ENCODE data around the gene GFPT2.

GFPT2 gene

GRCh38 chr5:180353048-180353979 is at the start of gene GFPT2:
Gene GFPT2 (minus strand): TSS chr5:180353336. CDS start chr5:180353217, 119 bp downstream.
- peak; percentile 87 for DNase-seq
- Mint-ChIP-seq H3K9me3 (no peaks in the 10 kb centered on the region), H3K27ac (no peak within 1 kb of the TSS), H3K27me3 (peaks cover 64% of the 10 kb centered on the region), H3K36me3 (ENCODE audit: low read depth) (no peaks in the 10 kb centered on the region), H3K4me3 (peak within 1 kb of the TSS; percentile 71), H3K4me1 (ENCODE audit: low read depth) (peaks cover 9% of the 10 kb centered on the region)

- no peak overlapping the region for H3K27ac Mint-ChIP-seq
- no peak overlapping the region for H3K4me3 Mint-ChIP-seq
- H3K4me1 Mint-ChIP-seq (ENCODE audit: low read depth), result no peaks in the 10 kb centered on the region
- no peaks in the 10 kb centered on the region for H3K9me3 Mint-ChIP-seq
- peaks cover 25% of the 10 kb centered on the region for H3K27me3 Mint-ChIP-seq
- no peak for DNase-seq
- no peaks in the 10 kb centered on the region for H3K36me3 Mint-ChIP-seq (ENCODE audit: low read depth)
Measured at GRCh38 chr5:180402716-180403115, 49.6 kb upstream of the GFPT2 start.

- H3K36me3 Mint-ChIP-seq (ENCODE audit: low read depth), result no peaks in the 10 kb centered on the region
- no peak overlapping the region for H3K4me3 Mint-ChIP-seq
- H3K9me3 Mint-ChIP-seq, result no peaks in the 10 kb centered on the region
- H3K27ac Mint-ChIP-seq, result no peak overlapping the region
- DNase-seq, result no peak
- peaks cover 24% of the 10 kb centered on the region for H3K27me3 Mint-ChIP-seq
- H3K4me1 Mint-ChIP-seq (ENCODE audit: low read depth), result no peaks in the 10 kb centered on the region
Measured at GRCh38 chr5:180401229-180401907, 48.2 kb upstream of the GFPT2 start.

- Mint-ChIP-seq H3K27ac (no peak overlapping the region), H3K4me1 (ENCODE audit: low read depth) (no peaks in the 10 kb centered on the region), H3K4me3 (no peak overlapping the region), H3K9me3 (no peaks in the 10 kb centered on the region), H3K36me3 (ENCODE audit: low read depth) (no peaks in the 10 kb centered on the region), H3K27me3 (peaks cover 26% of the 10 kb centered on the region)
- DNase-seq, result no peak
Measured at GRCh38 chr5:180400416-180400815, 47.3 kb upstream of the GFPT2 start.

- H3K4me1 Mint-ChIP-seq (ENCODE audit: low read depth), result no peaks in the 10 kb centered on the region
- H3K27ac Mint-ChIP-seq, result no peak overlapping the region
- no peaks in the 10 kb centered on the region for H3K36me3 Mint-ChIP-seq (ENCODE audit: low read depth)
- H3K4me3 Mint-ChIP-seq, result no peak overlapping the region
- peaks cover 27% of the 10 kb centered on the region for H3K27me3 Mint-ChIP-seq
- no peaks in the 10 kb centered on the region for H3K9me3 Mint-ChIP-seq
- DNase-seq, result no peak
Measured at GRCh38 chr5:180399401-180400215, 46.5 kb upstream of the GFPT2 start.

- no peak for DNase-seq
- Mint-ChIP-seq H3K4me3 (no peak overlapping the region), H3K27me3 (peaks cover 18% of the 10 kb centered on the region), H3K36me3 (ENCODE audit: low read depth) (no peaks in the 10 kb centered on the region), H3K4me1 (ENCODE audit: low read depth) (no peaks in the 10 kb centered on the region), H3K27ac (no peak overlapping the region), H3K9me3 (no peaks in the 10 kb centered on the region)
Measured at GRCh38 chr5:180396926-180397325, 43.8 kb upstream of the GFPT2 start.

- Mint-ChIP-seq H3K27me3 (peaks cover 8% of the 10 kb centered on the region), H3K36me3 (ENCODE audit: low read depth) (no peaks in the 10 kb centered on the region), H3K4me3 (no peak overlapping the region), H3K4me1 (ENCODE audit: low read depth) (no peaks in the 10 kb centered on the region), H3K9me3 (no peaks in the 10 kb centered on the region), H3K27ac (no peak overlapping the region)
- no peak for DNase-seq
Measured at GRCh38 chr5:180395540-180396274, 42.6 kb upstream of the GFPT2 start.

- no peak for DNase-seq
- Mint-ChIP-seq H3K36me3 (ENCODE audit: low read depth) (no peaks in the 10 kb centered on the region), H3K27ac (no peak overlapping the region), H3K4me3 (no peak overlapping the region), H3K9me3 (no peaks in the 10 kb centered on the region), H3K27me3 (peaks cover 7% of the 10 kb centered on the region), H3K4me1 (ENCODE audit: low read depth) (no peaks in the 10 kb centered on the region)
Measured at GRCh38 chr5:180394031-180394636, 41.0 kb upstream of the GFPT2 start.

- Mint-ChIP-seq H3K9me3 (no peaks in the 10 kb centered on the region), H3K36me3 (ENCODE audit: low read depth) (no peaks in the 10 kb centered on the region)
Measured at GRCh38 chr5:180391276-180391675, 38.1 kb upstream of the GFPT2 start.

GRCh38 chr5:180390441-180391190 is 37.5 kb upstream of the GFPT2 start:
- Mint-ChIP-seq H3K4me3 (no peak overlapping the region), H3K27ac (no peak overlapping the region), H3K27me3 (peaks cover 3% of the 10 kb centered on the region), H3K36me3 (ENCODE audit: low read depth) (no peaks in the 10 kb centered on the region), H3K9me3 (no peaks in the 10 kb centered on the region), H3K4me1 (ENCODE audit: low read depth) (no peaks in the 10 kb centered on the region)
- no peak for DNase-seq

More at GRCh38 chr5:180391276-180391675, 38.1 kb upstream of the GFPT2 start:
- no peaks in the 10 kb centered on the region for H3K4me1 Mint-ChIP-seq (ENCODE audit: low read depth)
- no peak for DNase-seq
- no peak overlapping the region for H3K27ac Mint-ChIP-seq
- H3K27me3 Mint-ChIP-seq, result peaks cover 4% of the 10 kb centered on the region
- H3K4me3 Mint-ChIP-seq, result no peak overlapping the region

GRCh38 chr5:180389252-180390101 is 36.3 kb upstream of the GFPT2 start:
- Mint-ChIP-seq H3K27ac (no peak overlapping the region), H3K4me1 (ENCODE audit: low read depth) (no peaks in the 10 kb centered on the region), H3K9me3 (no peaks in the 10 kb centered on the region), H3K36me3 (ENCODE audit: low read depth) (no peaks in the 10 kb centered on the region), H3K27me3 (no peaks in the 10 kb centered on the region), H3K4me3 (no peak overlapping the region)
- no peak for DNase-seq

- Mint-ChIP-seq H3K36me3 (ENCODE audit: low read depth) (no peaks in the 10 kb centered on the region), H3K4me1 (ENCODE audit: low read depth) (no peaks in the 10 kb centered on the region), H3K9me3 (no peaks in the 10 kb centered on the region), H3K4me3 (no peak overlapping the region), H3K27ac (no peak overlapping the region), H3K27me3 (peaks cover 5% of the 10 kb centered on the region)
- DNase-seq, result no peak
Measured at GRCh38 chr5:180387798-180388197, 34.7 kb upstream of the GFPT2 start.

Data from activated T-cell treated with anti-CD3 and anti-CD28 coated beads, Interleukin-2, amount 50 U/mL, for 24 hours (primary cell).